Bronchial epithelial cell (primary cell): ENCODE measurements around the gene FBLN2. TPM values are rescaled to one million over a fixed set of nuclear protein-coding genes. Genes with fewer than 3 reads are reported as not detected.

Experiments used
- DNase-seq: peaks from one replicate; pipeline ENCODE4 v3.0.0-alpha.2; 2010; ENCODE audit warnings: low read depth
- FAIRE-seq: peaks from 2 replicates; lab custom pipeline; 2011; peaks lifted over from hg19 to GRCh38; lab: Jason Lieb, UNC
- H3K27me3 ChIP-seq: 2 replicates; pipeline ENCODE4 v1.5.1; 2011; ENCODE audit warnings: low read length; ENCODE audit not compliant: control insufficient read depth, insufficient read depth
- H3K36me3 ChIP-seq: 2 replicates; pipeline ENCODE4 v1.5.1; 2011; ENCODE audit warnings: low read length; ENCODE audit not compliant: control insufficient read depth, insufficient read depth
- H3K4me3 ChIP-seq: 2 replicates; pipeline ENCODE4 v1.5.1; 2011; ENCODE audit warnings: mild to moderate bottlenecking, low read depth, low read length, control low read depth
- total RNA-seq: library from RNA; depleted of rRNA; stranded (reverse); fragments of >200 nt; gene quantifications from 2 replicates; pipeline ENCODE4 v1.2.1, GENCODE V29; 2014
- TF ChIP-seq, protein P1 (sequence below): IDR thresholded peaks from 2 replicates; pipeline ENCODE4 v1.5.1; 2011; ENCODE audit warnings: mild to moderate bottlenecking, moderate library complexity, low read length, control low read depth, inconsistent platforms; ENCODE audit not compliant: insufficient read depth, severe bottlenecking

Gene FBLN2
- total RNA-seq, 1 donor from 2014 or later, result 4.7 TPM

DNA sequence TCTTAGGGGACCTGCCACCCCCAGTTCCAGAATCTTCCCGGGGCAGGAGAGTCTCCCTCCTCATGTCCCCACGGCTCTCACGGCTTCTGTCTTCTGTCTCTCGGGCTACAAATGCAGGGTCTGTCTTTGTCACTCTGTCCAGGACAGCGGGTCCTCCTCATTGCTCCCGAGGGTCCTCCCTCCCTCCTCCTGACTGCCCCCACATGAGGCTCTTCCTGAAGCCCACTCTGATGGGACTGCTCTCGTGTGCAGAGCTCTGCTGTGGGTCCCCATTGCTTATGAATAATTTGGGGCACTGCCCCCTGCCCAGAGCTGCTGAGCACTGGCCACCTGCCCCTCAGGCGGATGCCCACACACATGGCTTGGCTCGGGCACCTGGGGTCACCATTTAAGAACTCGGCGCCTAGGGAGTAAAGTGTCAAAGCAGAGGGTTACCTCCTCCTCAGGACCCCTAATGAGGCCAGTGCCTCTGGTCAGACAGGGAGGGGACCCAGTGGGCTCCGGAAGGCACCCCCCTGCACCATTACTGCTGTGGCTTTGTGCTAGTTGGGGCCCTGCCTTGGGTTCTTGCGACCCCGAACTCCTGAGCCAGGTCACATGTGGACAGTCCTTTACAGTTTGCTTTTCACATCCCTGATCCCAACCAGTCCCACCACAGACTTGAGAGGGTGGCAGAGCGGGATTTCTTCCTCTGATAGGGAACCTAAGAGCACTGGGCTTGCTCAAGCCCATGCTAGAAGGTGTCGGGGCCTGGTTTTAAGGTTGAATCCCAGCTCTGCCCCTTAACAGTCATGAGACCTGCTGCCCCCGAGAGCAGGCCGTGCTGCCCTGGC lies 46.8 kb upstream of the FBLN2 start:
- Histone ChIP-seq H3K27me3 (no peaks in the 10 kb centered on the region), H3K36me3 (no peaks in the 10 kb centered on the region), H3K4me3 (no peak overlapping the region)
- TF ChIP-seq, protein P1, sequence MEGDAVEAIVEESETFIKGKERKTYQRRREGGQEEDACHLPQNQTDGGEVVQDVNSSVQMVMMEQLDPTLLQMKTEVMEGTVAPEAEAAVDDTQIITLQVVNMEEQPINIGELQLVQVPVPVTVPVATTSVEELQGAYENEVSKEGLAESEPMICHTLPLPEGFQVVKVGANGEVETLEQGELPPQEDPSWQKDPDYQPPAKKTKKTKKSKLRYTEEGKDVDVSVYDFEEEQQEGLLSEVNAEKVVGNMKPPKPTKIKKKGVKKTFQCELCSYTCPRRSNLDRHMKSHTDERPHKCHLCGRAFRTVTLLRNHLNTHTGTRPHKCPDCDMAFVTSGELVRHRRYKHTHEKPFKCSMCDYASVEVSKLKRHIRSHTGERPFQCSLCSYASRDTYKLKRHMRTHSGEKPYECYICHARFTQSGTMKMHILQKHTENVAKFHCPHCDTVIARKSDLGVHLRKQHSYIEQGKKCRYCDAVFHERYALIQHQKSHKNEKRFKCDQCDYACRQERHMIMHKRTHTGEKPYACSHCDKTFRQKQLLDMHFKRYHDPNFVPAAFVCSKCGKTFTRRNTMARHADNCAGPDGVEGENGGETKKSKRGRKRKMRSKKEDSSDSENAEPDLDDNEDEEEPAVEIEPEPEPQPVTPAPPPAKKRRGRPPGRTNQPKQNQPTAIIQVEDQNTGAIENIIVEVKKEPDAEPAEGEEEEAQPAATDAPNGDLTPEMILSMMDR, result no peak
- DNase-seq (no peak), FAIRE-seq (no peak)

DNA sequence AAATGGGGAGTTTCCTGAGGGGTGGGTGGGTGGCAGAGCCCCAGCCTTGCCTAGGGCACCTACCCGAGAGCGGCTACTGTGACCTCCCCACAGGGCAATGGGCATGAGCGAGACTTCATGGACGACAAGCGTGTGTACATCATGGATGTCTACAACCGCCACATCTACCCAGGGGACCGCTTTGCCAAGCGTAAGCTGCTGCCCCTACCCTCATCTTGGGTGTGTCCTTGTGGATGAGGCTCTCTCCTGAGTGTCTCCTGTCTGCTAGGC lies 46.2 kb upstream of the FBLN2 start:
- Histone ChIP-seq H3K4me3 (no peak overlapping the region), H3K36me3 (no peaks in the 10 kb centered on the region), H3K27me3 (no peaks in the 10 kb centered on the region)
- TF ChIP-seq, protein P1, result no peak
- no peak for DNase-seq
- no peak for FAIRE-seq

DNA sequence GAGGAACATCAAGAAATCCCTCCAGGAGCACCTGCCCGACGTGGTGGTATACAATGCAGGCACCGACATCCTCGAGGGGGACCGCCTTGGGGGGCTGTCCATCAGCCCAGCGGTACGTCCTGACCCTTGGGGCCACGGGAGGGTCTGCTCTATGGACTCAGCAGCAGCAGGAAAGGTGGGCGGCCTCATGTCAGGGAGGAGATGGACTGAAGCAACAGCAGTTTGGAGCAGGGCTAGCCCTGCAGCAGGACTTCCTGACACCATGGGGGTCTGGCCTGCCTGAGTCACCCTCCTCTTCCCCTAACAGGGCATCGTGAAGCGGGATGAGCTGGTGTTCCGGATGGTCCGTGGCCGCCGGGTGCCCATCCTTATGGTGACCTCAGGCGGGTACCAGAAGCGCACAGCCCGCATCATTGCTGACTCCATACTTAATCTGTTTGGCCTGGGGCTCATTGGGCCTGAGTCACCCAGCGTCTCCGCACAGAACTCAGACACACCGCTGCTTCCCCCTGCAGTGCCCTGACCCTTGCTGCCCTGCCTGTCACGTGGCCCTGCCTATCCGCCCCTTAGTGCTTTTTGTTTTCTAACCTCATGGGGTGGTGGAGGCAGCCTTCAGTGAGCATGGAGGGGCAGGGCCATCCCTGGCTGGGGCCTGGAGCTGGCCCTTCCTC lies 44.6 kb upstream of the FBLN2 start:
- Histone ChIP-seq H3K4me3 (no peak overlapping the region), H3K27me3 (no peaks in the 10 kb centered on the region), H3K36me3 (no peaks in the 10 kb centered on the region)
- TF ChIP-seq, protein P1, result no peak
- no peak for FAIRE-seq
- peak; percentile 46 for DNase-seq

DNA sequence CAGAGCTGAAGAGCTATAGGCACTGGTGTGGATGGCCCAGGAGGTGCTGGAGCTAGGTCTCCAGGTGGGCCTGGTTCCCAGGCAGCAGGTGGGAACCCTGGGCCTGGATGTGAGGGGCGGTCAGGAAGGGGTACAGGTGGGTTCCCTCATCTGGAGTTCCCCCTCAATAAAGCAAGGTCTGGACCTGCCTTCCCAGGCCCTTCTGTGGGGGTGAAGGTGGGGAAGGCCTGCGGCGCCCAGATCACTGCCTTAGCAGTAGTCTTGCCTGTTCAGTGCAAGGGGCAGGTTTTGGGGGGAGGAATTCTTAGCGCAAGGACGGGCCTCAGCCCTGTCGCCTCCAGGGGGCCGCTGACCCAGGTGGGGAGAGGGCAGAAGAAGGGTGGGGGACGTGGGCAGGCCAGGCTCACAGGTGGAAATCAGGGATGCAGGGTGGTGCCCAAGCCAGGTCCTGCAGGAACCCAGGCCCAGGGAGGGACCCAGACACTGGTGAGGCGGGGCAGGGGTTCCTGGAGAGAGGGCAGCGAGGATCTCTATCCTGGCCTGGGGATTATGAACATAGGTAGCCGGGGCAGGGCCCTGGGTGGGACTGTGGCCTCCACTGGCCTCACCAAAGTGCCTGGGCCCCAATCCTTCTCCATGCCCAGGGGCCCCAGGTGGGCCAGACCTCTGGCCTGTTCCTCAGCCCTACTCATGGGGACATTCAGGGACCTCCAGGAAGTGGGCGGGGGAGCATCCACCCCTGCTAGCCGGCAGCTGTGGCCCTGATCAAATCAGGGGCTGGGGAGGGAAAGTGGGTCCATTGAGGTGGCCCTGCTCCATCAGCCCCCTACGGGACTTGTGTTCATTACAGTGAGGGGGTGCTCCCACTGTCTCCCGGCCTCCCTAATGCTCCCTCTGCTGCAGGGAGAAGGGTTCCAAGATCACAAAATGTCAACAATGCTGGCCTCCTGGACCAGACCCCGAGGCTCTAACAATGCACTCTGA lies 43.5 kb upstream of the FBLN2 start:
- Histone ChIP-seq H3K4me3 (no peak overlapping the region), H3K36me3 (no peaks in the 10 kb centered on the region), H3K27me3 (no peaks in the 10 kb centered on the region)
- TF ChIP-seq, protein P1, result no peak
- DNase-seq (no peak), FAIRE-seq (no peak)

DNA sequence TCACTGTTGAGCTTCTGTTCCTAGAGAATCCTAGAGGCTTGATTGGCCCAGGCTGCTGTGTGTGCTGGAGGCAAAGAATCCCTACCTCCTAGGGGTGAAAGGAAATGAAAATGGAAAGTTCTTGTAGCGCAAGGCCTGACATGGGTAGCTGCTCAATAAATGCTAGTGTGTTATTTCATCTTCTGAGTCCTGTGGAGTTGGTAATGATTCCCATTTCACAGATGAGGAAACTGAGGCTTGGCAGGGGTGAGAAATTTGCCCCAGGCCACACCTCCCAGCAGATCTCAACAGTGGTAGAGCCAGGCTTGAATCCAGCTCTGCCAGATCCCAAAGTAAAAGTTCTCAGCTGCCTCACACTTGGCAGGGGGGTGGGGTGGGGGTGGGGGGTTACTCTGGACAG lies 42.7 kb upstream of the FBLN2 start:
- Histone ChIP-seq H3K36me3 (no peaks in the 10 kb centered on the region), H3K4me3 (no peak overlapping the region), H3K27me3 (no peaks in the 10 kb centered on the region)
- TF ChIP-seq, protein P1, result no peak
- FAIRE-seq (no peak), DNase-seq (no peak)
